CD14-positive monocyte (primary cell): ENCODE measurements around the gene SLC9A7. TPM values are rescaled to one million over a fixed set of nuclear protein-coding genes. Genes with fewer than 3 reads are reported as not detected.

Experiments
- DNase-seq, 3 donors: peaks; one replicate each; pipeline ENCODE4 v3.0.0-alpha.2; 2011 to 2022
- H2AFZ ChIP-seq: 2 replicates; pipeline ENCODE4 v1.6.0; 2012; ENCODE audit warnings: mild to moderate bottlenecking, low read depth, low read length, inconsistent platforms; ENCODE audit not compliant: insufficient read depth, poor library complexity, severe bottlenecking
- H3K27ac ChIP-seq, 2 donors: 1 replicate in 1 of 2; 2 replicates in 1 of 2; pipeline ENCODE4 v1.5.1; 2012 to 2013; ENCODE audit warnings: low read length in 2 of 2, control low read depth in 1 of 2, inconsistent platforms in 1 of 2, low read depth in 1 of 2, mild to moderate bottlenecking in 1 of 2
- H3K27me3 ChIP-seq, 2 donors: one replicate each; pipeline versions ENCODE4 v1.6.0 to v1.6.1; 2011 to 2013; ENCODE audit warnings: low read length in 2 of 2; ENCODE audit not compliant: control insufficient read depth in 2 of 2, insufficient read depth in 2 of 2
- H3K36me3 ChIP-seq, 2 donors: replicated peaks in 1 of 2; 1 replicate in 1 of 2; 2 replicates in 1 of 2; pipeline versions ENCODE4 v1.5.1 to v1.6.1; 2012 to 2013; ENCODE audit warnings: low read length in 2 of 2, control low read depth in 1 of 2, inconsistent platforms in 1 of 2, mild to moderate bottlenecking in 1 of 2; ENCODE audit not compliant: insufficient read depth in 2 of 2, control insufficient read depth in 1 of 2
- H3K4me1 ChIP-seq, 2 donors: 1 replicate in 1 of 2; 2 replicates in 1 of 2; pipeline versions ENCODE4 v1.5.1 to v1.6.1; 2012 to 2013; ENCODE audit warnings: low read length in 2 of 2, control low read depth in 1 of 2, inconsistent platforms in 1 of 2, mild to moderate bottlenecking in 1 of 2, moderate library complexity in 1 of 2; ENCODE audit not compliant: insufficient read depth in 2 of 2, control insufficient read depth in 1 of 2
- H3K4me2 ChIP-seq: replicated peaks from 2 replicates; pipeline ENCODE3; 2012; ENCODE audit warnings: low read length, moderate library complexity, mild to moderate bottlenecking; ENCODE audit not compliant: poor library complexity, severe bottlenecking; ENCODE audit errors: extremely low read depth
- H3K4me3 ChIP-seq, 3 experiments: fragments of 200-600 bp in 1 of 3; sonication (generic) in 1 of 3; replicated peaks in 1 of 3; 1 replicate in 2 of 3; 2 replicates in 1 of 3; pipeline ENCODE4 v1.5.1; 2011 to 2013; ENCODE audit warnings: low read length in 3 of 3, mild to moderate bottlenecking in 3 of 3, control low read depth in 2 of 3, low read depth in 2 of 3, inconsistent platforms in 1 of 3, moderate library complexity in 1 of 3
- H3K79me2 ChIP-seq: 2 replicates; pipeline ENCODE4 v1.6.0; 2012; ENCODE audit warnings: mild to moderate bottlenecking, control low read depth, inconsistent platforms, low read length, moderate library complexity; ENCODE audit not compliant: insufficient read depth
- H3K9ac ChIP-seq: 2 replicates; pipeline ENCODE4 v1.6.0; 2017; ENCODE audit warnings: low read length, mild to moderate bottlenecking; ENCODE audit not compliant: insufficient read depth, poor library complexity, severe bottlenecking
- H3K9me3 ChIP-seq, 2 donors: replicated peaks in 1 of 2; 1 replicate in 1 of 2; 2 replicates in 1 of 2; pipeline versions ENCODE4 v1.5.1 to v1.6.1; 2012 to 2013; ENCODE audit warnings: low read length in 2 of 2, control low read depth in 1 of 2; ENCODE audit not compliant: control insufficient read depth in 1 of 2, insufficient read depth in 1 of 2
- H4K20me1 ChIP-seq: 2 replicates; pipeline ENCODE4 v1.6.0; 2012; ENCODE audit warnings: mild to moderate bottlenecking, low read length, control low read depth, moderate library complexity; ENCODE audit not compliant: insufficient read depth
- H3K27ac Mint-ChIP-seq, 7 donors: one replicate each; pipeline ENCODE4 v1.8.0; 2020; ENCODE audit warnings: mild to moderate bottlenecking in 7 of 7, mixed read lengths in 7 of 7, moderate library complexity in 6 of 7, inconsistent platforms in 2 of 7
- H3K27me3 Mint-ChIP-seq, 3 donors: one replicate each; pipeline ENCODE4 v1.8.0; 2021 to 2022; ENCODE audit warnings: low read depth in 3 of 3, mild to moderate bottlenecking in 3 of 3, mixed read lengths in 3 of 3, moderate library complexity in 3 of 3, inconsistent platforms in 1 of 3
- H3K36me3 Mint-ChIP-seq, 2 donors: one replicate each; pipeline ENCODE4 v1.8.0; 2020; ENCODE audit warnings: mixed read lengths in 2 of 2, inconsistent platforms in 1 of 2, mild to moderate bottlenecking in 1 of 2
- H3K4me1 Mint-ChIP-seq: one replicate; pipeline ENCODE4 v1.8.0; 2020; ENCODE audit warnings: mild to moderate bottlenecking, mixed read lengths
- H3K4me3 Mint-ChIP-seq, 2 donors: one replicate each; pipeline ENCODE4 v1.8.0; 2020; ENCODE audit warnings: mild to moderate bottlenecking in 2 of 2, mixed read lengths in 2 of 2, moderate library complexity in 1 of 2
- H3K9me3 Mint-ChIP-seq, 7 donors: one replicate each; pipeline ENCODE4 v1.8.0; 2020 to 2022; ENCODE audit warnings: mixed read lengths in 7 of 7, mild to moderate bottlenecking in 6 of 7, moderate library complexity in 6 of 7, inconsistent platforms in 2 of 7
- CTCF ChIP-seq: fragments of 200-600 bp; IDR thresholded peaks from one replicate; pipeline ENCODE4 v1.8.0; 2022; ENCODE audit warnings: antibody characterized with exemption, mild to moderate bottlenecking
- WGBS: methylation state at CpG from one replicate; pipeline ENCODE4 v1.1.5; 2013; ENCODE audit warnings: missing lambda C conversion rate; ENCODE audit not compliant: insufficient coverage; 5-methylcytosine and 5-hydroxymethylcytosine counted together
- intact Hi-C, 2 donors: fragments of 100-400 bp; cut with micrococcal nuclease; formaldehyde crosslinking; loops; one replicate each; pipeline versions ENCODE4 v1.15.0 to v1.15.1; 2023
- polyA plus RNA-seq, 3 donors: library from polyadenylated mRNA; depleted of rRNA in 1 of 3; unstranded in 2 of 3; stranded (reverse) in 1 of 3; fragments of 300-500 nt in 2 of 3; fragments of >200 nt in 1 of 3; fragmentation: Illumina TruSeq in 2 of 3; gene quantifications; 1 replicate in 2 of 3; 2 replicates in 1 of 3; pipeline ENCODE4 v1.2.3, GENCODE V29; 2012 to 2021

The SLC9A7 gene
- polyA plus RNA-seq, 3 donors, result 0.73 to 2.0 (median 1.0) TPM

- Histone ChIP-seq H3K4me1 (peaks cover 30 to 38% of the 10 kb centered on the region in 2 donors), H3K27ac (no peak overlapping the region), H3K36me3 (no peaks in the 10 kb centered on the region), H3K4me3 (no peak overlapping the region), H2AFZ (no peak overlapping the region), H3K79me2 (no peaks in the 10 kb centered on the region), H3K9me3 (no peaks in the 10 kb centered on the region), H3K4me2 (peak overlapping the region; percentile 75), H3K27me3 (peaks cover 0 to 3% of the 10 kb centered on the region in 2 donors), H3K9ac (no peak overlapping the region), H4K20me1 (no peaks in the 10 kb centered on the region)
- Mint-ChIP-seq H3K36me3 (no peaks in the 10 kb centered on the region), H3K4me1 (peaks cover 40% of the 10 kb centered on the region), H3K27ac (peak overlapping the region in 2 of 7 donors; percentile 38 to 57), H3K9me3 (peaks cover 0 to 12% (median 2%) of the 10 kb centered on the region in 7 donors), H3K27me3 (peaks cover 0 to 15% (median 5%) of the 10 kb centered on the region in 3 donors), H3K4me3 (no peak overlapping the region)
- intact Hi-C loops, result no loop called here
- 21% methylated on average over 7 of the region's 8 CpGs for WGBS
- no peak for DNase-seq
- TF ChIP-seq CTCF, result no peak
These were observed 1.9 kb downstream of the SLC9A7 start for GRCh38 chrX:46757052-46757451.

GRCh38 chrX:46755671-46756070, 3.2 kb downstream of the SLC9A7 start:
- H3K27ac ChIP-seq, result no peak overlapping the region
- intact Hi-C loops, result no loop called here
- H4K20me1 ChIP-seq, result no peaks in the 10 kb centered on the region
- no peak overlapping the region for H3K4me2 ChIP-seq
- Mint-ChIP-seq H3K4me1 (peaks cover 43% of the 10 kb centered on the region), H3K9me3 (peaks cover 0 to 9% (median 2%) of the 10 kb centered on the region in 7 donors), H3K4me3 (no peak overlapping the region), H3K36me3 (no peaks in the 10 kb centered on the region), H3K27me3 (peaks cover 0 to 13% (median 5%) of the 10 kb centered on the region in 3 donors), H3K27ac (peak overlapping the region in 3 of 7 donors; percentile 15 to 85 (median 83))
- H3K9ac ChIP-seq, result no peak overlapping the region
- DNase-seq, result peak; percentile 39 to 51 (median 47)
- H3K4me3 ChIP-seq, result no peak overlapping the region
- peaks cover 30 to 38% of the 10 kb centered on the region in 2 donors for H3K4me1 ChIP-seq
- H3K36me3 ChIP-seq, result no peaks in the 10 kb centered on the region
- no peak overlapping the region for H2AFZ ChIP-seq
- no peaks in the 10 kb centered on the region for H3K79me2 ChIP-seq
- WGBS, result no CpG with 5 or more reads among the region's 10 CpGs
- H3K27me3 ChIP-seq, result peaks cover 0 to 3% of the 10 kb centered on the region in 2 donors
- H3K9me3 ChIP-seq, result no peaks in the 10 kb centered on the region
- TF ChIP-seq CTCF, result no peak
